PFSK-1 (cell line): ENCODE results near the gene RAN.

ENCODE experiments used
- POLR2AphosphoS5 ChIP-seq: IDR thresholded peaks from 2 replicates; pipeline ENCODE4 v1.6.1; 2012; ENCODE audit warnings: low read depth, mild to moderate bottlenecking, control low read depth, low read length, moderate library complexity
- TF ChIP-seq, protein P1 (sequence below), 2 experiments: IDR thresholded peaks; 2 replicates each; pipeline versions ENCODE4 v1.6.1 to v1.8.0; 2011 to 2012; ENCODE audit warnings: low read depth in 2 of 2, low read length in 2 of 2, control low read depth in 1 of 2, inconsistent platforms in 1 of 2, mild to moderate bottlenecking in 1 of 2, moderate library complexity in 1 of 2; ENCODE audit not compliant: insufficient read depth in 1 of 2

DNA sequence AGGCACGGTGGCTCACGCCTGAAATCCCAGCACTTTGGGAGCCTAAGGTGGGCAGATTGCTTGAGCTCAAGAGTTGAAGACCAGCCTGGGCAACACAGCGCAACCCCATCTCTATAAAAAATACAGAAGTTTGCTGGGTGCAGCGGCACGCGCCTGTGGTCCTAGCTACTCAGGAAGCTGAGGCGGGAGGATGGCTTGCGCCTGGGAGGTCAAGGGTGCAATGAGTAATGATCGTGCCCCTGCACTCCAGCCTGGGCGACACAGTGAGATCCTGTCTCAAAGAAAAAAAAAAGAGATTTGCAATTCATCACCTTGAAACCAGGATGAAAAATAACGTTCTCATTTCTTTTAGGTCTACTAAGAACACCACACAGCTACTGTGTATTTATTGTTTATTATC lies 36.9 kb upstream of the RAN start:
- TF ChIP-seq, protein P1, sequence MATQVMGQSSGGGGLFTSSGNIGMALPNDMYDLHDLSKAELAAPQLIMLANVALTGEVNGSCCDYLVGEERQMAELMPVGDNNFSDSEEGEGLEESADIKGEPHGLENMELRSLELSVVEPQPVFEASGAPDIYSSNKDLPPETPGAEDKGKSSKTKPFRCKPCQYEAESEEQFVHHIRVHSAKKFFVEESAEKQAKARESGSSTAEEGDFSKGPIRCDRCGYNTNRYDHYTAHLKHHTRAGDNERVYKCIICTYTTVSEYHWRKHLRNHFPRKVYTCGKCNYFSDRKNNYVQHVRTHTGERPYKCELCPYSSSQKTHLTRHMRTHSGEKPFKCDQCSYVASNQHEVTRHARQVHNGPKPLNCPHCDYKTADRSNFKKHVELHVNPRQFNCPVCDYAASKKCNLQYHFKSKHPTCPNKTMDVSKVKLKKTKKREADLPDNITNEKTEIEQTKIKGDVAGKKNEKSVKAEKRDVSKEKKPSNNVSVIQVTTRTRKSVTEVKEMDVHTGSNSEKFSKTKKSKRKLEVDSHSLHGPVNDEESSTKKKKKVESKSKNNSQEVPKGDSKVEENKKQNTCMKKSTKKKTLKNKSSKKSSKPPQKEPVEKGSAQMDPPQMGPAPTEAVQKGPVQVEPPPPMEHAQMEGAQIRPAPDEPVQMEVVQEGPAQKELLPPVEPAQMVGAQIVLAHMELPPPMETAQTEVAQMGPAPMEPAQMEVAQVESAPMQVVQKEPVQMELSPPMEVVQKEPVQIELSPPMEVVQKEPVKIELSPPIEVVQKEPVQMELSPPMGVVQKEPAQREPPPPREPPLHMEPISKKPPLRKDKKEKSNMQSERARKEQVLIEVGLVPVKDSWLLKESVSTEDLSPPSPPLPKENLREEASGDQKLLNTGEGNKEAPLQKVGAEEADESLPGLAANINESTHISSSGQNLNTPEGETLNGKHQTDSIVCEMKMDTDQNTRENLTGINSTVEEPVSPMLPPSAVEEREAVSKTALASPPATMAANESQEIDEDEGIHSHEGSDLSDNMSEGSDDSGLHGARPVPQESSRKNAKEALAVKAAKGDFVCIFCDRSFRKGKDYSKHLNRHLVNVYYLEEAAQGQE (IDR thresholded peaks at IDR 0.05; ENCODE audit: insufficient read depth in 1 of 2, low read depth in 2 of 2, low read length in 2 of 2) = no peak
- TF ChIP-seq POLR2AphosphoS5 = no peak
